ENCODE data around the gene PTPRN2. TPM values are rescaled to one million over a fixed set of nuclear protein-coding genes. Genes with fewer than 3 reads are reported as not detected.

The PTPRN2 gene
- total RNA-seq, 2 donors from 2014 or later = 0.35 to 0.61 TPM

DNA sequence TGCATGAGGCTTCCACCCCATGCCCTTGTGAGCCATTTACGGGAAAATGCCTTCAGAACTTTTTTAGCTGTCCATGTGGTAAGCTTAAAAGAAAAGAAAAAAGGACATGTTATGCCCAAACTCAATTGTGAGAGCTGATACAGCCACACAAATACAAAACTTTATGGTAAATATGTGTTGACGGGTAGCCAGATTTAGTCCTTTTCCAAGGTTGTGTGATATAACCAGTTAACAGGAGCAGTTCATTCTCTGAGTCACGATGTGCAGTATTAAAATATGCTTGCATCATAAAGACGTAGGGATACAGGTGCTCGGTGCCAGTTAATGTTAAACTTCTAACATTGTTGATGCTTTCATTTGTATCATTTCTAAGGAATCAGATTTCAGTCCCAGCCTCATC lies 900.5 kb downstream of the PTPRN2 start:
- peaks cover 0 to 6% of the 10 kb centered on the region in 2 donors for H3K36me3 Mint-ChIP-seq
- no peaks in the 10 kb centered on the region for H3K9me3 Mint-ChIP-seq
- H3K27ac Mint-ChIP-seq = no peak overlapping the region
- ATAC-seq (no peak), DNase-seq (ENCODE audit: low spot score in 2 of 2) (no peak)

DNA sequence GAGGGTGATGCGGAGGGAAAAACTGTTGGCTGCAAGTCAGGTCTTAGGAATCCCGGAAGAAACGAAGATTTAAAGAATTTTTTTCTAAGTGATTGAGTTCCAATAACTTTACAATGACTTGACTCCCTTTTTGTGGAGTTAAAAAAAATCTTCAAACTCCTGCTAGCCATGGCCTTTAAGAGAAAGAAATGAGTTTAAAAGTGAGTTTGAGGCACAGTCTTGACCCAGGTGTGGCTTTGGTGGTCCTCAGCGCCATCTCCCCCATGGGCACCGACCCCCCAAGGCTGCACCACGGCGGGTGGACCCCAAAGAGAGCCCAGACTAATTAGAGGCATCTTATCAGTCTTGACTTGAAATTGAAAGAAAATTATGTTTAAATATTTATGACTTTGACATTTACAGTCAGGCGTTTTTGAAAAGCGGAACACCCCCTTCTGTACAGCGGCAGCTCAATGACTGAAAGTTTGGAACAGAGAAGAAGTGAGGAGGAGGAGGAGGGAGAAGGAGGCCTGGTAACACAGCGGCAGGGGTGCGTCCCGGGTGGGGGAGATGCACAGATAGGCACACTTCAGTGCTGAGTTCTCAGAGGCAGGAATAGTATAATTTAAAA lies 901.2 kb downstream of the PTPRN2 start:
- peak in 1 of 2 donors; percentile 13 for DNase-seq (ENCODE audit: low spot score in 2 of 2)
- no peaks in the 10 kb centered on the region for H3K9me3 Mint-ChIP-seq
- ATAC-seq = no peak
- H3K36me3 Mint-ChIP-seq = peaks cover 0 to 6% of the 10 kb centered on the region in 2 donors
- H3K27ac Mint-ChIP-seq = no peak overlapping the region

DNA sequence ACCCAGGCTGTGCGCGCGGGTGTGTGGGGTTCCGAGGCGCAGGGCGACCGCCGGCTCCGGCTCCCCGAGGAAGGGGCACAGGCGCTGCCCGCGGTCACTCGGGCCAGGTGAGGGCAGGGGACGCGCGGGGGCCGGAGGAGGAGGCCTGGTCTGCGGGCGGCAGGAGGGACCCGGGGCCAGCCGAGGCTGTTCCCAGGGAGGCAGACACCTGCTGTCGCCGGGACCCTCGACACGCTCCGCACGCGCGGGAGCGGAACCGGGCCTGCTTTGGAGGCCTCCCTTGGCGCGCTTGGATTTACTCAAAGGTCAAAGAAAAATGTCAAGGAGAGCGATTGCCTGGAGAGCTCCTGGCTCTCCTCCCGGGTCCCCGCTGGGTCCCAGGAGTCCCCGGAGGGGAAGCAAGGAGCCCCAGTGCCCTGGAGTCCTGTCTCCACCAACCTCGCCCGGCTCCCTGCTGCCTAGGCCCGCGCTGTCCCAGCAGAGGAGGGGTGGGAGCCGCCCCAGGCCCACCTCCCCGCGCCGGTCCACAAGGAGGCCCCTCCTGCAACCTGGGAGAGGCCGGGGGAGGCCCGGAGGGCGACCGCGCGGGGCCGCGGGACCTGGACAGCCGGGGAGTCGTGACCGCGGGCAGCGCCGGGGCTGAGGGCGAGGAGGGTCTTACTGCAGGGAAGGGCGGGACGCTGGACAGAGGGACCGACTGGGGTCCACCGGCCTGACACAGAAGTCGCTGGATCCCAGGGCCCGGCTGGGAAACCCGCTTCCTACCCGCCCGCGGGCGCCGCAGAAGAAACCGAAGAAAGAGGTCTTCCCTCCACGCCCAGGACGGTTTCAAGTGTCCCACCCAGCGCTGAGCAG lies 902.0 kb downstream of the PTPRN2 start:
- ATAC-seq (no peak), DNase-seq (ENCODE audit: low spot score in 2 of 2) (peak in 1 of 2 donors; percentile 41)
- H3K27ac Mint-ChIP-seq = no peak overlapping the region
- H3K36me3 Mint-ChIP-seq = peaks cover 0 to 9% of the 10 kb centered on the region in 2 donors
- H3K9me3 Mint-ChIP-seq = no peaks in the 10 kb centered on the region

DNA sequence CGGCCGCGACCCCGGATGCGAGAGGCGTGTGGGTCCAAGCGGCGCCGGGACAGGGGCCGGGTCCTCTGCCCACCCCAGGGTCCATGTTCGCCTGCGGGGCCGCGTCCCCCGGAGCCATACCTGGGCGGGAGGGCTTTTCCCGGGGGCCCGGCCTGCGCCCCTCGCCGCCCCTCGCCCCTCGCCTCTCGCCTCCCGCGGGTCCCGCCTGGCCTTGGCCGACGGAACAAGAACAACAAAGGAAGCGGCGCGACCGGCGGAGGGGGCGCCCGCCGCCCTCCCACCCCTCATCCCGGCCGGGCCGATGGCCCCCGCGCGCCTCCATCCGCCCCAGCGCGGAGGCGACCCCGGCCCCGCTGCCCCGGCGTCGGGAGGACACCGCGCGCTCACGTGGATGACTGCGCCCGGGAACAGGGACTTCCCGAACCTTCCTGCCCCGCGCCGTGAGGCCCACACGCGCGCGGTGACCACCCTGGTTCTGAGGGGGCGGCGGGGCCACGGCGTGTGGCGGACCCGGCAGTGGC lies 902.7 kb downstream of the PTPRN2 start:
- Mint-ChIP-seq H3K9me3 (no peaks in the 10 kb centered on the region), H3K27ac (no peak overlapping the region), H3K36me3 (peaks cover 0 to 9% of the 10 kb centered on the region in 2 donors)
- DNase-seq (ENCODE audit: low spot score in 2 of 2) = peak in 1 of 2 donors; percentile 40
- no peak for ATAC-seq

DNA sequence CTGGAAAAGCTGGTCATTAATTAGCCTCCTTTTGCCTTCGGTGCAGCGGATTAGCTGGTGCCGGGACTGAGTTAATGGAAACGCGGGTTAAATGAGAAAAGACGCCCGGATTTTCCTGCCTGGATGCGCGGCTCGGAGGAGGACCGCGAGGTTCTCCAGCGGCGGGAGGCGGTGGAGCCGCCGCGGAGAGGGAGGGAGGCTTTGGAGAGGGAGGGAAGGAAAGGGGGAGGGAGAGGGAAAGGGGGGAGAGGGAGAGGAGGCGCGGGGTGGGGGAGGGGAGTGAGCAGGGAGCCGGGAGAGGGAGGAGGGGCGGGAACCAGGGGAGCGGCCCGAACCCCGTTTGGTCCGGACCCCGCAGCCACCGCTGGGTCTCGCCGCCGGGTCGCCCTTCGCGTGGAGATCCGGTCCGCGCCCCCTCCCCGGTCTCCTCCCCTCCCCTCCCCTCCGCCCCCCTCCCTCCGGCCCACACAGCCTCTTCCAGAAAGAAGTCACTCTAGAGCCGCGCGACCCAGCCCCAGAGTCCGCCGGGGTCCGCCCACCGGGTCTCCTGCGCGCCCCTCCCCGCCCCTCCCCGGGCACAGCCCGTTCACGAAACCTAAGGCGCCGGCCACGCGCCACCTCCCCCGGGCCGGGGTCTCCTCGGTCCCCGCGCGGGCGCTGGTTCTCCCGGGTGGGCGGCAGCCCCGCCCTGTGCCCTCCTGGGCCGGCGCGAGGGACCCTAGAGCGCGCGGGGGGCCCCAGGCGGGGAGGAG lies 903.3 kb downstream of the PTPRN2 start:
- DNase-seq (ENCODE audit: low spot score in 2 of 2) (peak in 1 of 2 donors; percentile 25), ATAC-seq (no peak)
- peaks cover 0 to 9% of the 10 kb centered on the region in 2 donors for H3K36me3 Mint-ChIP-seq
- H3K9me3 Mint-ChIP-seq = no peaks in the 10 kb centered on the region
- H3K27ac Mint-ChIP-seq = peak overlapping the region in 1 of 2 donors; percentile 44

DNA sequence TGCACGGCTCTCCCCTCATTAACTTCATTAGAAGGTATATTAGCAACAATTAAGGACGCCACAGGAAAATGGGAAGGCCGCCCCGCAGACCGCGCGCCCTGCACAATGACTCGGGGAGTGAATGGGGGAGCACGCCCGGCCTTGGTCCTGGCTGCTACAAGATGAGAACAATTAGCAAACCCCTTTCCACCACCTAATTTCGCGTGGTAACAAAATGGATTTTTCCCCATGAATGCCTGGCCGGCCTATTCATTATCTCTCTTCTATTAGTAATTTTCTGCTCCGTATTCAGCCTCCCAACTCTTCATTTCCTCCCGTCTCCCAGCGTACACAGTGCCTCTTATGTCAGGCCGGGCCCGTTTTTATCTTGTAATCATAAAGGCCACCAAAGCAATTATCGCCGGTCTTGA lies 903.9 kb downstream of the PTPRN2 start:
- ATAC-seq (no peak), DNase-seq (ENCODE audit: low spot score in 2 of 2) (peak in 1 of 2 donors; percentile 21)
- peak overlapping the region in 1 of 2 donors; percentile 44 for H3K27ac Mint-ChIP-seq
- no peaks in the 10 kb centered on the region for H3K9me3 Mint-ChIP-seq
- peaks cover 0 to 9% of the 10 kb centered on the region in 2 donors for H3K36me3 Mint-ChIP-seq

DNA sequence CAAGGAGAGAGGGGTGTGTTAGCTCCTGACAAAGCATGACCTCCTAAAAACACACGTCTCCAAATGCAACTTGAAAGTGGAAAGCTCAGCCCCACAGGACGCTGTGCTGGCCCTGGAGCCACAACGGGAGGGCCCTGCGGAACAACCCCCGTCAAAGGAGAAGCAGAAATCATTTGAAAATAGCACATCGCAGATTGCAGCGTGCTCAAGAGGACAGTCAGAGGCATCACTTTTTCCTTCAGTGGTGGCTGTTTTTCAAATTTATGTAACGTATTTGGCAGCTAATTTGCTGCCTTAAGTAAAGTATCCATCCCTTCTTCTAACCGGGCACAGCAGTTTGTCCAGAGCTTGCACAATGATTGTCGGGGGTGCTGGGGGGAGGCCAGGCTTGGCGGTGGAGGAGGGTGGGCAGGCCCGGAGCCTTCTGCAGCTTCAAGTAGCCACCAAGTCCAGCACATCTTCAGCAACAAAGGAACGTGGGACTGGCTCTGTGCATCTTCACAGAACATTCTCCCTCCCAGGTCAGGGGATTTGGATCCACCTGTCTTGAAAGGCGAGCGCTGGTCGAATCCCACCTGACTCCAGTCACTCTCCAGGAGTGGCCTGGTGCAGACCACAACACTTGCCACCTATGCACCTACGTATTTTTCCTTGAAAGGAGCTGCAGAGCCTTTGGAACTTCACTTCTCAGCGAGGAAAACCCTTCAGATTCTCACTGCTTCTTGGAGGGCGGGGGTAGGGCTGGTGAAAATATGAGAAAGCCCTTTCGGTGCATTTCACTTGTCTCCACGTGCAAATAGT lies 904.5 kb downstream of the PTPRN2 start:
- Mint-ChIP-seq H3K36me3 (peaks cover 0 to 9% of the 10 kb centered on the region in 2 donors), H3K9me3 (no peaks in the 10 kb centered on the region), H3K27ac (no peak overlapping the region)
- DNase-seq (ENCODE audit: low spot score in 2 of 2) = peak in 1 of 2 donors; percentile 47
- ATAC-seq = no peak

DNA sequence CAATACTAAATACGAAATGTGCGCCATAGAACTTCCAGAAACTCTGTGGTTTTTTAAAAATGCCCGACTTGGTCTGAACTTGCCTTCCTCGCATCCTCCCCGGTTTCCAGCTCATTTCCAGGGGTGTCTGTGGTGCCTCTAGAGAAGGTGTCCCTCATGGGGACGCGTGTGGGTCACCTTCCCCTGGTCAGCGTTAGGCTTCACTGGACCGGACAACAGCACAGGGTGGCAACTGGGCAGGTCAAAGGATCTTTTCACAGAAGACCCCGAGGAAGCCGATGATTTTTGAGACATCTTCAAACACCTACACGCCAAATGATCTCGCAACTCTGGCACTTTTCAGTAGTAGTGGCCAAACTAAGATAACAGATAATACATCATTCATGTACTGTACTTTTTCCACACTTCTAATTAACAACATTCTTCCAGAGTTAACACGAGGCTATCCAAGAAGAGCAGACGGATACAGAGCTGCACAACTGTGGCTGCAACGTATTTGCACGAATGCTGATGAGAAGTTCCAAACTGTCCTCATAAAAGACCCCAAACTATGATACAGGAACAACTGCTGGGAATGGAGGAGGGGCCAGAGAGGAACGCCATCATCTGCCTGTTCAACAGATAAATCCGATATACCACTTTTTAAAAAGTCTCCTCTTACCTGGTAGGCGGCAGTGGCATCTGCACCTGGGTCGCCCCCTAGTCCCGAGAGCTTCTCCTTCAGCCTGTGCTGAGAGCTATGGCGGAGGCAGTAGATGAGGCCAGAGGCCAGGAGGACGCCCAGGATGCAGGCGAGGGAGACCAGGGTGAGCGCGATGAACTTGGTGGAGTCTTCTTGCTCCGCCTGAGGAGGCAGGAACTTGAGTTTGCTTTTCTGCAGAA lies 905.3 kb downstream of the PTPRN2 start:
- Mint-ChIP-seq H3K36me3 (peaks cover 0 to 9% of the 10 kb centered on the region in 2 donors), H3K9me3 (no peaks in the 10 kb centered on the region), H3K27ac (no peak overlapping the region)
- ATAC-seq = no peak
- no peak for DNase-seq (ENCODE audit: low spot score in 2 of 2)

DNA sequence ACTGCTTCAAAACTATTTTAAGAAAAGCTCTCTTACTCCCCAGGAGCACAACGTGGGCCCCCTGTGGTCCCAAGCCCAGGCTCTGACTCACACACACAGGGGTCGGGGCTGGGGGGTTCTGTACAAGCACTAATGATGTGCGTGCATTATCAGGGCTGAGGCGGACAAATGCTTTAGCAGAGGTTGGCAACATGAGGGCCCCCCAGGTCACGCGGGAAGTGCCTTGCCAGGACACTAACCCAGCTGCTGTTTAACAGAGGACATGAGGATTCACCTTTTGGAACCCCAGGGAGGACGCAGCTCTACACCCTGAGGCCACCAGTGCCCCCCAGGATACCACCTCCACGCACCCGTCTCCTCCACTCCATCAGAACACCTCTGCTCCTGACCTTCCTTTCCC lies 908.0 kb downstream of the PTPRN2 start:
- DNase-seq (ENCODE audit: low spot score in 2 of 2) (no peak), ATAC-seq (no peak)
- Mint-ChIP-seq H3K27ac (no peak overlapping the region), H3K36me3 (peaks cover 0 to 9% of the 10 kb centered on the region in 2 donors), H3K9me3 (no peaks in the 10 kb centered on the region)

DNA sequence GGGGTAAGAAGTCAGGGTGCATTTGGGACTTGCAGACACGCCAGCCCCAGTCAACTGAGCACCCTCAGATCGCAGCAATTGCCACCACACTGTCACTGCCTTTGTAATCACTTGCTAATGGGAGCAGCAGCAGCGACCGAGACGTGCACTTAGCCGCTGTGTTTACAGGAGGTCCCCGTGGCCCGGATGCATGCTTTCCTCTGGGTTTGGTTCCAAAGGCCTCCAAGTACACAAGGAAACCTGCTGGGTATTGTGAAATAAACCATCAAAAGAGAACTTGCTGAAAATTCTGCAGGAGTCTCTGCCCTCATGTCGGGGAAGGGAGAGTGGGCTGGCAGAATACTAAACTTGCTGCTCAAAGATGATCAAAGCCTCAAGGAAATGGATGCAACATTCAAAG lies 909.1 kb downstream of the PTPRN2 start:
- H3K27ac Mint-ChIP-seq = no peak overlapping the region
- no peaks in the 10 kb centered on the region for H3K9me3 Mint-ChIP-seq
- H3K36me3 Mint-ChIP-seq = peaks cover 0 to 5% of the 10 kb centered on the region in 2 donors
- DNase-seq (ENCODE audit: low spot score in 2 of 2) (no peak), ATAC-seq (no peak)

DNA sequence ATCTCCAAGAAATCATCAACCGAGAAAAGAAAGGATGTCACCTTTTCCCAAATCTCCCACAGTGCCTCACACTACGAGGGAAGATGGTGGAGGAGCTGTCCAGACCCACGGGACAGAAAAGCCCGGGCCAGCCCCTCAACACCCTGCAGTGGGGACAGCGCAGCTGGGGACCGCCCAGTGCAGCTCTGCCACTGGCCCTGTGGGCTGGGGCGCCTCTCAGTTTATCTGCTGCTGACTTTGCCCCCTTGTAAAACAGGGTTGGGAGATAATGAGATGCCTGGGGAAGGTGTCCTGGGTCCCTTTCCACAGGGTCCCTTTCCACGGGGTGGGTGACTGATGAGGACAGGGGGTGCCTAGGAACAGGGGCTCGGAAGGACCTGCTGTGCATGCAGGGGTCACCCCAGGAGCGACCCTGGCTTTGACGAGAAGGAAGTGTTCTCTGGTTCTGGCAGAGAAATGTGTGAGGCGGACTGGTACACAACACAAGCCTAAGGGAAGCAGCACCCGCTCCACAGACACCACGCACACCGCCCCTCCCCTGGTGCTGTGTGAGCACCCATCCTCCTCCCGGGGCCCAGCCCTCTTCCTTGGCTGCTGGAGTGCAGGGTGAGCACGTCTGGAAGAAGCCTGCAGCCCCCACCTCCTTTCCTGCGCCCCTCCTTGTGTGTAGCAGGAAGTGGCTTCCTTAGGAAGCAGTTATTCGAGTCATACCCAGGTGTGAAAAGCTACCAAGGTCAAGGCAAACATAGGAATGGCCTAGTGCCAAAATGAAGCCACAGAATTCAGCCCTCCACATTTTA lies 911.0 kb downstream of the PTPRN2 start:
- DNase-seq (ENCODE audit: low spot score in 2 of 2) (no peak), ATAC-seq (no peak)
- H3K36me3 Mint-ChIP-seq = peaks cover 0 to 4% of the 10 kb centered on the region in 2 donors
- H3K27ac Mint-ChIP-seq = no peak overlapping the region
- no peaks in the 10 kb centered on the region for H3K9me3 Mint-ChIP-seq

DNA sequence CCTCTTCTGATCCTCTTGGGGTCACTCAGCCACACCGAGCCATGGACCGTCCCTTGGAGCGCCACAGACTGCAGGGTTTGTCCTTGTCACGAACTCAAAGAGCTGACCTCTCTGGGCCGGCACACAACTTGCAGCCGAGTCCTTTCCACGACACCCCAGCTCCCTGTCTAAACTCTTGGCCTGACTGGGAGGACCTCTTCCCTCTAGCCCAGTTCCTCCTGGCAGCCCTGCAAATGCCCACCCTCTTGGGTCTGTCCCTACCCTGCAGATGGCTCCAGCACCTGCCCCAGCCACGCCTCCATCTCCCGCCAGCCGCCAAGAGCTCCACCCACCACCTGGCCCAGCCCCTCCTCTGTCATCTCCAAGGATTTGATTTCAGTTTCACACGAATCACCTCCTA lies 911.6 kb downstream of the PTPRN2 start:
- ATAC-seq (no peak), DNase-seq (ENCODE audit: low spot score in 2 of 2) (peak in 1 of 2 donors; percentile 34)
- H3K36me3 Mint-ChIP-seq = no peaks in the 10 kb centered on the region
- no peaks in the 10 kb centered on the region for H3K9me3 Mint-ChIP-seq
- no peak overlapping the region for H3K27ac Mint-ChIP-seq

DNA sequence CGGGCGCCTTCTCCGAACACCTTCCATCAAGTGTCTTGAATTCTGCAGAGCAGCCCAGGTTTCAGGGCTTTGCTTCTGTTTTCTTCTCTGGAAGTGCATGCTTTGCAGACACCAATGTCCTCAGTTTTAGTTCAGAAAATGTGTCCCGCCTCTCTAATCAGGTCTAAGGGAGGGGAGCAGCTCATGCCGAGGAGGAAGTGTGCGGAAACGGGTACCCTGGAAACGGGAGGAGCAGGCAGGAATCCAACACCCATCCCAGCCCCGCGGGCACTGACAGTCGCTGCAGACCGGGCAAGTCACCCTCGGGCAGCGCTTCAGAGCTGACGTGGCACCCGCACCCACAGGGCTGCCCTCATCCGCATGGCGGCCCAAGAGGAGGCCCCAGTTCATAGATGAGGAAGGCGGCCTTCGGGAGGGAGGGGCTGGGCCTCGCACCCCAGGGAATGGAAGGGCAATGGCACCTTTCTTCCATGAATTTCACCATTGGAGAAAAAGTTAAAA lies 912.1 kb downstream of the PTPRN2 start:
- no peak for DNase-seq (ENCODE audit: low spot score in 2 of 2)
- no peak overlapping the region for H3K27ac Mint-ChIP-seq
- ATAC-seq = no peak
- H3K36me3 Mint-ChIP-seq = no peaks in the 10 kb centered on the region
- no peaks in the 10 kb centered on the region for H3K9me3 Mint-ChIP-seq

DNA sequence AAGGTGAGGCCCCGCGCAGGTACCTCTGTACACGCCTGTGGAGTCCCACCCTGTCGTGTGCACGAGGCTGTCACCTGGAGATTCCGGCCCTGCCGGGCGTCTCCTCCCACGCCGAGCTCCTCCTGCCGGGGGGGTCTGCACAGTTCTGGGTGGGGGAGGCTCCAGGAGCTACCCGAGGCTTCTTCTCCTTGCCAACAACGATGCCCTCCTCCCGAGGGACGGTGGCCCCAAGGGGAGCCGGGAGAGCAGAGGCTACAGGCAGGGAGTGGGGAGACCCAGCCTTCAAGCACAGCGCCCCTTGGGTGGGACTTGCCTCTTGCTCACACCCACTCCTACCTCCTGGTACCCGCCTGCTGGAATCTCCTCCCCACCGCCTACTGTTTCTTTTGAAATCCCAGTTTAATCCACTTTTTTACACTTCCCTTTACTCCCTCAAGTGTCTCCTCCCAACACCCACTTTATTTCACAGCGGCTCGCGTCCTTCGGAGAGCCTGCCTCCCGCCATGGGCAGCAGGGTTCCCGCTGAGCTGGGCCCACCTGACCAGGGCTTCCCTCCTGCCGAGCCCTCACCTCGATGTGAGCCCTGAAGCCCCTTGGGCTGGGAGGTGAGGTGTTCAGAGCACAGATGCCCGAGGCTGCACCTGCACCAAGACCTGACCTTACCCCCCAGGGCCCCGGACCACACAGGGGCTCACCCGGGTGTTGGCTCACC lies 912.8 kb downstream of the PTPRN2 start:
- peak in 1 of 2 donors; percentile 45 for DNase-seq (ENCODE audit: low spot score in 2 of 2)
- Mint-ChIP-seq H3K27ac (no peak overlapping the region), H3K36me3 (no peaks in the 10 kb centered on the region), H3K9me3 (no peaks in the 10 kb centered on the region)
- no peak for ATAC-seq
